Neural crest cell (in vitro differentiated cells): ENCODE data around the gene ICAM2. TPM values are rescaled to one million over a fixed set of nuclear protein-coding genes. Genes with fewer than 3 reads are reported as not detected.
A peak's percentile ranks its signal among the peaks of the same experiment; 100 is the strongest.

Experiments
- DNase-seq: peaks from one replicate; pipeline ENCODE4 v3.0.0; 2021; ENCODE audit warnings: low read depth, mixed read lengths, low spot score
- H3K27ac Mint-ChIP-seq: one replicate; pipeline ENCODE4 v1.8.0; 2021; ENCODE audit warnings: mild to moderate bottlenecking, mixed read lengths; ENCODE audit not compliant: unreplicated experiment
- H3K27me3 Mint-ChIP-seq: 2 replicates; pipeline ENCODE4 v1.8.0; 2021; ENCODE audit warnings: low read depth, mild to moderate bottlenecking, mixed read lengths
- H3K36me3 Mint-ChIP-seq: 2 replicates; pipeline ENCODE4 v1.8.0; 2021; ENCODE audit warnings: low read depth, mild to moderate bottlenecking, mixed read lengths
- H3K4me1 Mint-ChIP-seq: 2 replicates; pipeline ENCODE4 v1.8.0; 2021; ENCODE audit warnings: mixed read lengths
- H3K4me3 Mint-ChIP-seq: one replicate; pipeline ENCODE4 v1.8.0; 2021; ENCODE audit warnings: mild to moderate bottlenecking, mixed read lengths
- H3K9me3 Mint-ChIP-seq: 2 replicates; pipeline ENCODE4 v1.8.0; 2021; ENCODE audit warnings: mixed read lengths
- total RNA-seq: library from RNA; stranded (reverse); gene quantifications from 2 replicates; pipeline ENCODE4 v1.2.1, GENCODE V29; 2021
- TF ChIP-seq, protein P1 (sequence below): fragments of 200-600 bp; sonication (generic); conservative IDR thresholded peaks from 2 replicates; pipeline ENCODE4 v1.5.0; 2021; ENCODE audit warnings: antibody characterized with exemption, mild to moderate bottlenecking

The ICAM2 gene
- total RNA-seq, 1 donor from 2014 or later: not detected

DNA sequence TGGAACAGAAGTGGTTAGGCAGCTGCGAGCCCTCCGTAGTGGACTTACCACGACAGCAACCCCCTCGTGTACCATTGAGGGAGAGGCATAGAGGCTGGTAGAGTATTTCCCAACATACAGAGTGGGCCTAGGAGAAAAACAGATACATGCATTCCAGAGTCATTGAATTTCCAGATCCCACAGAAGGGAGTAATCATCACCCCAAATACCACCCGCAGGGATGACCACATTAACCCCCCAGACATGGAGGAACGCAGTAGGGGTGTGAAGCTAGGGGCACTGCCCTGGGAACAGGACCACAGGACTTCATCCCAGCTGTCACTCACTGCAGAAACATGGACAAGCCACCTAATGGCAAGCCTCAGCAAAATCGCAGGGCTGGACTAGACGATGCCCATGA, 44.7 kb upstream of the ICAM2 start:
- Mint-ChIP-seq H3K4me1 (no peaks in the 10 kb centered on the region), H3K27me3 (no peaks in the 10 kb centered on the region), H3K9me3 (peaks cover 5% of the 10 kb centered on the region), H3K27ac (no peak overlapping the region), H3K4me3 (no peak overlapping the region), H3K36me3 (peaks cover 28% of the 10 kb centered on the region)
- DNase-seq: no peak
- TF ChIP-seq, protein P1, sequence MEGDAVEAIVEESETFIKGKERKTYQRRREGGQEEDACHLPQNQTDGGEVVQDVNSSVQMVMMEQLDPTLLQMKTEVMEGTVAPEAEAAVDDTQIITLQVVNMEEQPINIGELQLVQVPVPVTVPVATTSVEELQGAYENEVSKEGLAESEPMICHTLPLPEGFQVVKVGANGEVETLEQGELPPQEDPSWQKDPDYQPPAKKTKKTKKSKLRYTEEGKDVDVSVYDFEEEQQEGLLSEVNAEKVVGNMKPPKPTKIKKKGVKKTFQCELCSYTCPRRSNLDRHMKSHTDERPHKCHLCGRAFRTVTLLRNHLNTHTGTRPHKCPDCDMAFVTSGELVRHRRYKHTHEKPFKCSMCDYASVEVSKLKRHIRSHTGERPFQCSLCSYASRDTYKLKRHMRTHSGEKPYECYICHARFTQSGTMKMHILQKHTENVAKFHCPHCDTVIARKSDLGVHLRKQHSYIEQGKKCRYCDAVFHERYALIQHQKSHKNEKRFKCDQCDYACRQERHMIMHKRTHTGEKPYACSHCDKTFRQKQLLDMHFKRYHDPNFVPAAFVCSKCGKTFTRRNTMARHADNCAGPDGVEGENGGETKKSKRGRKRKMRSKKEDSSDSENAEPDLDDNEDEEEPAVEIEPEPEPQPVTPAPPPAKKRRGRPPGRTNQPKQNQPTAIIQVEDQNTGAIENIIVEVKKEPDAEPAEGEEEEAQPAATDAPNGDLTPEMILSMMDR: no peak

- DNase-seq: no peak
- no peak overlapping the region for H3K4me3 Mint-ChIP-seq
- H3K27ac Mint-ChIP-seq: no peak overlapping the region
- peaks cover 22% of the 10 kb centered on the region for H3K36me3 Mint-ChIP-seq
- TF ChIP-seq, protein P1: no peak
- no peaks in the 10 kb centered on the region for H3K4me1 Mint-ChIP-seq
- peaks cover 3% of the 10 kb centered on the region for H3K9me3 Mint-ChIP-seq
- no peaks in the 10 kb centered on the region for H3K27me3 Mint-ChIP-seq
Observed at GRCh38 chr17:64064331-64064730, 43.9 kb upstream of the ICAM2 start.

DNA sequence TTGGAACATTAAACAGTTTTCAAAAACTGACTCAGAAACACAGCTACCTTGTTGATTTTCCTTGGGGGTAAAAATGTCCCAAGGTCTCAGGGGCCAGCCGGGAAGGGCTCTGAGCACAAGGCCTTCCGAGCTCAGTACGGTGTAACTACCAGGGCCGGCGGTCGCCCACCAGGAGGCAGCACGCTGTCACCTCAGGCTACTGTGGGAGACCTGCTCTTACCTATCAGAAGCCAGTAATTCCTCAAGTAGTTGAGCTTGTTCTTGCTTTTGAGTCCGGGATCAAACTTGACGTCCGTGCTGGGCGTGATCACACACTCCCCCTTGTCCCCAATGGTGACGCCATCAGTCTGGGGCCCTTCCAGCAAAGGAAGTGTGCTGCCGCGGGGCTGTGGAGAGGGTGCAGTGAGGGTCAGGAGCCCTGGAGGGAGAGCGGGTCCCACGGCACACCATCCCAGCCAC, 43.4 kb upstream of the ICAM2 start:
- TF ChIP-seq, protein P1: peak; percentile 76
- H3K36me3 Mint-ChIP-seq: peaks cover 16% of the 10 kb centered on the region
- no peak overlapping the region for H3K27ac Mint-ChIP-seq
- peak; percentile 37 for DNase-seq
- peaks cover 3% of the 10 kb centered on the region for H3K9me3 Mint-ChIP-seq
- no peak overlapping the region for H3K4me3 Mint-ChIP-seq
- no peaks in the 10 kb centered on the region for H3K4me1 Mint-ChIP-seq
- H3K27me3 Mint-ChIP-seq: no peaks in the 10 kb centered on the region

GRCh38 chr17:64063088-64063487, 42.7 kb upstream of the ICAM2 start:
- H3K36me3 Mint-ChIP-seq: peaks cover 9% of the 10 kb centered on the region
- H3K27ac Mint-ChIP-seq: no peak overlapping the region
- no peak overlapping the region for H3K4me3 Mint-ChIP-seq
- no peaks in the 10 kb centered on the region for H3K4me1 Mint-ChIP-seq
- no peaks in the 10 kb centered on the region for H3K27me3 Mint-ChIP-seq
- H3K9me3 Mint-ChIP-seq: no peaks in the 10 kb centered on the region
- TF ChIP-seq, protein P1: no peak
- DNase-seq: no peak

DNA sequence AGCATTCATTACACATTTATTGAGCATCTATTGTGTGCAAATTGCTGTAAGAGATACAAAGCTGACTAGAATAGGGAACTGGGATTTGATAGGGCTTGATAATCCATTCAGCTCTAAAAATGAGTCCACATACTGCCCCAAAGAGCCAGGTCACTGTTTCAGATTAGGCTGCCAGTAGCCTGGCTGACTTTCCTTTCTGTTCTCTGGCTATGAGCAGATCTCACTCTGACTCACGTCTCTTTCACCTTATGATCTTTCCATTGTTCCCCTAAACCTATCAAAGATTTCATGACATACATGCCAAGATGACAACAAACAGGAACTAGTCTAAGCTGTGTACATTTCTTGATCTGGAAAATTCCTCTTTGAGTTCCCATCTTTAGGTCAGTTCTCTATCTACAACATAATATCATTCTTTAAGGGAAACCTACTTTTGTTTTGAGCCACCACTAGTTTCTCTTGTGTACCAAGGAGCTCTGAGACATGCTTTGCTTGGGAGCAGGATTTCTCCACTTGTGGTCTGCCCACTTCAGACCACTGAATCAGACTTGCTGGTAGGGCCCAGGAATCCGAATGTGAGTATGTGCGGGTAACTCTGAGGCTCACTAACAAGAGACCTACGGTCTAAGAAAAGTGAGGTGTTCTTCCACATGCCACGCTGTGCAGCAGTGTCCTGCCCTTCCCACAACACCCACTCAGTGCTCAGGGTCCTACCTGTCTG, 40.9 kb upstream of the ICAM2 start:
- Mint-ChIP-seq H3K27me3 (no peaks in the 10 kb centered on the region), H3K9me3 (no peaks in the 10 kb centered on the region), H3K27ac (no peak overlapping the region), H3K4me1 (no peaks in the 10 kb centered on the region), H3K36me3 (peaks cover 3% of the 10 kb centered on the region), H3K4me3 (no peak overlapping the region)
- DNase-seq: no peak
- TF ChIP-seq, protein P1: no peak
